ENCODE results near the gene PRR5.

The PRR5 gene

DNA sequence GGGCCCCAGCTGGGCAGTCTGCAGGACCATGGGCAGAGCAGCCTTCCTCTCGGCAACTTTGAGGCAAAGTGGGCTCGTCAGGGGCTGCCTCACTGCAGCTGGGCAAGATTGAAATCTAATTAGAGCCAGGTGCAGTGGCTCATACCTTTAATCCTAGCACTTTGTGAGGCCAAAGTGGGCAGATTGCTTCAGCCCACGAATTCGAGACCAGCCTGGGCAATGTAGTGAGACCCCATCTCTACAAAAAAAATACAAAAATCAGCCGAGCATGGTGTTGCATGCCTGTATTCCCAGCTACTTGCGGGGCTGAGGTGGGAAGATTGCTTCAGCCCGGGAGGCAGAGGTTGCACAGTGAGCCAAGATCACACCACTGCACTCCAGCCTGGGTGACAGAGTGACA, 84.6 kb downstream of the PRR5 start:
- no peak for DNase-seq (ENCODE audit: extremely low spot score)
- ChIA-PET CTCF (no interaction called here), POLR2A (no interaction called here)
- TF ChIP-seq, protein P1, sequence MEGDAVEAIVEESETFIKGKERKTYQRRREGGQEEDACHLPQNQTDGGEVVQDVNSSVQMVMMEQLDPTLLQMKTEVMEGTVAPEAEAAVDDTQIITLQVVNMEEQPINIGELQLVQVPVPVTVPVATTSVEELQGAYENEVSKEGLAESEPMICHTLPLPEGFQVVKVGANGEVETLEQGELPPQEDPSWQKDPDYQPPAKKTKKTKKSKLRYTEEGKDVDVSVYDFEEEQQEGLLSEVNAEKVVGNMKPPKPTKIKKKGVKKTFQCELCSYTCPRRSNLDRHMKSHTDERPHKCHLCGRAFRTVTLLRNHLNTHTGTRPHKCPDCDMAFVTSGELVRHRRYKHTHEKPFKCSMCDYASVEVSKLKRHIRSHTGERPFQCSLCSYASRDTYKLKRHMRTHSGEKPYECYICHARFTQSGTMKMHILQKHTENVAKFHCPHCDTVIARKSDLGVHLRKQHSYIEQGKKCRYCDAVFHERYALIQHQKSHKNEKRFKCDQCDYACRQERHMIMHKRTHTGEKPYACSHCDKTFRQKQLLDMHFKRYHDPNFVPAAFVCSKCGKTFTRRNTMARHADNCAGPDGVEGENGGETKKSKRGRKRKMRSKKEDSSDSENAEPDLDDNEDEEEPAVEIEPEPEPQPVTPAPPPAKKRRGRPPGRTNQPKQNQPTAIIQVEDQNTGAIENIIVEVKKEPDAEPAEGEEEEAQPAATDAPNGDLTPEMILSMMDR (IDR thresholded peaks at IDR 0.05; ENCODE audit: control extremely low read depth, extremely low read depth, low read depth, missing control alignments): no peak
